AG04450 (cell line): ENCODE measurements around the gene GRM8. TPM values are rescaled to one million over a fixed set of nuclear protein-coding genes. Genes with fewer than 3 reads are reported as not detected.

ENCODE experiments used
- CTCF ChIA-PET: fragments of 300-600, 350-600 bp; formaldehyde crosslinking; extraction: SDS; loops from one replicate; lab custom pipeline; 2022; ENCODE audit warnings: antibody characterized with exemption, inconsistent platforms; lab: Charles Lee
- POLR2A ChIA-PET: fragments of 350-600 bp; formaldehyde crosslinking; extraction: SDS; loops from one replicate; lab custom pipeline; 2021; ENCODE audit warnings: antibody characterized with exemption, inconsistent platforms; lab: Yijun Ruan, JAX
- DNase-seq: peaks from one replicate; pipeline ENCODE4 v3.0.0-alpha.2; 2011; ENCODE audit warnings: low read depth, low spot score
- H3K27ac ChIP-seq: one replicate; pipeline ENCODE4 v1.5.1; 2012; ENCODE audit warnings: low read depth, low read length, control low read depth
- H3K27me3 ChIP-seq: one replicate; pipeline ENCODE4 v1.6.0; 2012; ENCODE audit warnings: low read length; ENCODE audit not compliant: control insufficient read depth, insufficient read depth
- H3K4me3 ChIP-seq: 2 replicates; pipeline ENCODE4 v1.5.1; 2011; ENCODE audit warnings: mild to moderate bottlenecking, low read depth, low read length, control low read depth
- H3K9me3 ChIP-seq: 2 replicates; pipeline ENCODE4 v1.5.1; 2012; ENCODE audit warnings: low read length; ENCODE audit not compliant: control insufficient read depth, insufficient read depth
- CTCF ChIP-seq: IDR thresholded peaks from 2 replicates; pipeline ENCODE4 v1.5.1; 2011; ENCODE audit warnings: low read depth, low read length, control low read depth, inconsistent platforms
- polyA plus RNA-seq: library from polyadenylated mRNA; depleted of rRNA; stranded (reverse); fragments of >200 nt; gene quantifications from 2 replicates; pipeline ENCODE4 v1.2.3, GENCODE V29; 2011

GRM8 gene
- polyA plus RNA-seq, 1 experiment, result not detected

- ChIA-PET CTCF (no interaction called here), POLR2A (no interaction called here)
- Histone ChIP-seq H3K4me3 (no peak overlapping the region), H3K27me3 (no peaks in the 10 kb centered on the region), H3K9me3 (peaks cover 7% of the 10 kb centered on the region; the same call in 1 of the 2 replicates), H3K27ac (no peak overlapping the region)
- no peak for TF ChIP-seq CTCF
- no peak for DNase-seq
Observed at GRCh38 chr7:127154101-127154500, 98.6 kb downstream of the GRM8 start.

- CTCF ChIA-PET, result no interaction called here
- Histone ChIP-seq H3K27ac (no peak overlapping the region), H3K9me3 (peaks cover 7% of the 10 kb centered on the region; the same call in 1 of the 2 replicates), H3K4me3 (no peak overlapping the region), H3K27me3 (no peaks in the 10 kb centered on the region)
- POLR2A ChIA-PET, result no interaction called here
- no peak for DNase-seq
- TF ChIP-seq CTCF, result no peak
Observed at GRCh38 chr7:127153315-127153714, 99.4 kb downstream of the GRM8 start.

- Histone ChIP-seq H3K27ac (no peak overlapping the region), H3K9me3 (peaks cover 7% of the 10 kb centered on the region; the same call in 1 of the 2 replicates), H3K4me3 (no peak overlapping the region), H3K27me3 (no peaks in the 10 kb centered on the region)
- no peak for DNase-seq
- ChIA-PET POLR2A (no interaction called here), CTCF (no interaction called here)
- TF ChIP-seq CTCF, result no peak
Observed at GRCh38 chr7:127152423-127152822, 100.3 kb downstream of the GRM8 start.

- ChIA-PET POLR2A (no interaction called here), CTCF (no interaction called here)
- Histone ChIP-seq H3K9me3 (peaks cover 7% of the 10 kb centered on the region; the same call in 1 of the 2 replicates), H3K4me3 (no peak overlapping the region), H3K27me3 (no peaks in the 10 kb centered on the region), H3K27ac (no peak overlapping the region)
- TF ChIP-seq CTCF, result no peak
- DNase-seq, result no peak
Observed at GRCh38 chr7:127151379-127151778, 101.4 kb downstream of the GRM8 start.

GRCh38 chr7:127150543-127150942 lies 102.2 kb downstream of the GRM8 start:
- Histone ChIP-seq H3K9me3 (no peaks in the 10 kb centered on the region; the same call in 1 of the 2 replicates), H3K4me3 (no peak overlapping the region), H3K27ac (no peak overlapping the region), H3K27me3 (no peaks in the 10 kb centered on the region)
- CTCF ChIA-PET, result no interaction called here
- POLR2A ChIA-PET, result no interaction called here
- no peak for DNase-seq
- TF ChIP-seq CTCF, result no peak
